Fibroblast of lung (primary cell): ENCODE measurements around the gene MACO1.

Experiments used
- EZH2 ChIP-seq: IDR thresholded peaks from 2 replicates; pipeline ENCODE4 v1.5.1; 2012; ENCODE audit warnings: low read length, control low read depth, mild to moderate bottlenecking; ENCODE audit errors: missing control alignments
- TF ChIP-seq, protein P1 (sequence below), 2 donors: IDR thresholded peaks in 1 of 2; conservative IDR thresholded peaks in 1 of 2; 1 replicate in 1 of 2; 2 replicates in 1 of 2; pipeline ENCODE4 v1.5.1; 2011 to 2012; ENCODE audit warnings: low read length in 2 of 2, control low read depth in 1 of 2, inconsistent platforms in 1 of 2, low read depth in 1 of 2, mild to moderate bottlenecking in 1 of 2

DNA sequence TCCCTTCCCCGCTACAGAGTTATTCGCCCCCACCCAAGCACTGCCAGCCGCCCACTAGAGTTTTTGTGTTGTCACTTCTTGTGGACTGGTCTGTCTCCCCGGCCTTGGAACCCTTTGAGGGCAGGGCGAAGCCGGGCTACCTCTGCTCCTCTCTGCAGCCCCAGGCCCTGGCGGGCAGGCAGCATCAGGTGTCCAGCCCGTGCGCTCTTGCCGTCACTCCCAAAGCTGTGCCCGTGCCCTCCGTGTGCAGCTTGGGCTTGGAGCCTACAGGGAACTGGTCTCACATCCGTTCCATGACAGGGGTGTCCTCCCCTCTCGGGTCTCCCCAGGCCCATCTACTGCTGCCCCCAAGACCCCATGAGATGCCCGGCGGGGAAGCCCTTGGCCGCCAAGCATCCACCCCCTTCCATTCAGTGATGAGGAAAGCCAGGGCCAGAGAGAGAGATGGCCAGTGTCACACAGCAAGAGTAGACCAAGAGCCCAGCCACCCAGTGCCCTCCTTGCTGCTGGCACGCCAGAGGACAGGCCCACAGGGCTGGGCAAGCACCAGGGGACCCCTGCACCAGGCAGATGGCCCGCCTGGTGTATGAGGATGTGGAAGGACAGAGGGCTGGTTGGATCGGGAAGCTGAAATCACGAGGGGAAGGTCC, 97.4 kb downstream of the MACO1 start:
- TF ChIP-seq, protein P1, sequence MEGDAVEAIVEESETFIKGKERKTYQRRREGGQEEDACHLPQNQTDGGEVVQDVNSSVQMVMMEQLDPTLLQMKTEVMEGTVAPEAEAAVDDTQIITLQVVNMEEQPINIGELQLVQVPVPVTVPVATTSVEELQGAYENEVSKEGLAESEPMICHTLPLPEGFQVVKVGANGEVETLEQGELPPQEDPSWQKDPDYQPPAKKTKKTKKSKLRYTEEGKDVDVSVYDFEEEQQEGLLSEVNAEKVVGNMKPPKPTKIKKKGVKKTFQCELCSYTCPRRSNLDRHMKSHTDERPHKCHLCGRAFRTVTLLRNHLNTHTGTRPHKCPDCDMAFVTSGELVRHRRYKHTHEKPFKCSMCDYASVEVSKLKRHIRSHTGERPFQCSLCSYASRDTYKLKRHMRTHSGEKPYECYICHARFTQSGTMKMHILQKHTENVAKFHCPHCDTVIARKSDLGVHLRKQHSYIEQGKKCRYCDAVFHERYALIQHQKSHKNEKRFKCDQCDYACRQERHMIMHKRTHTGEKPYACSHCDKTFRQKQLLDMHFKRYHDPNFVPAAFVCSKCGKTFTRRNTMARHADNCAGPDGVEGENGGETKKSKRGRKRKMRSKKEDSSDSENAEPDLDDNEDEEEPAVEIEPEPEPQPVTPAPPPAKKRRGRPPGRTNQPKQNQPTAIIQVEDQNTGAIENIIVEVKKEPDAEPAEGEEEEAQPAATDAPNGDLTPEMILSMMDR (conservative IDR thresholded peaks at IDR 0.05 in 1 of 2, IDR thresholded peaks at IDR 0.05 in 1 of 2; ENCODE audit: low read depth in 1 of 2, low read length in 2 of 2): no peak
- no peak for TF ChIP-seq EZH2
